K562 (cell line): ENCODE measurements around the gene RHOBTB3. TPM values are rescaled to one million over a fixed set of nuclear protein-coding genes. Genes with fewer than 3 reads are reported as not detected.
A peak's percentile ranks its signal among the peaks of the same experiment; 100 is the strongest.

Experiments
- ARHGAP35 ChIP-seq: fragments of 450-650 bp; IDR thresholded peaks from 2 replicates; pipeline ENCODE4 v1.6.1; 2018; ENCODE audit not compliant: partially characterized antibody
- ATF2 ChIP-seq: sonication (generic); formaldehyde crosslinking; IDR thresholded peaks from 2 replicates; pipeline ENCODE4 v1.8.1; 2022; ENCODE audit warnings: missing genetic modification reagents
- CREM ChIP-seq: IDR thresholded peaks from 2 replicates; pipeline ENCODE4 v1.6.1; 2014; ENCODE audit warnings: antibody characterized with exemption, low read depth
- EP300 ChIP-seq: IDR thresholded peaks from 2 replicates; pipeline ENCODE4 v1.6.1; 2012; ENCODE audit warnings: low read length, improper control_type of control experiment
- KLF10 ChIP-seq: fragments of 250-450 bp; sonication (Bioruptor Pico); IDR thresholded peaks from 2 replicates; pipeline ENCODE4 v1.6.1; 2021; ENCODE audit warnings: matching md5 sums
- KLF16 ChIP-seq: IDR thresholded peaks from 2 replicates; pipeline ENCODE4 v1.6.1; 2016; ENCODE audit warnings: antibody characterized with exemption
- MCM2 ChIP-seq: fragments of 450-650 bp; IDR thresholded peaks from 2 replicates; pipeline ENCODE4 v1.6.1; 2017; ENCODE audit warnings: low read depth, mild to moderate bottlenecking
- NR2C1 ChIP-seq, 2 experiments: fragments of 450-650 bp; IDR thresholded peaks; 2 replicates each; pipeline ENCODE4 v1.6.1; 2017; ENCODE audit warnings: mild to moderate bottlenecking in 2 of 2, antibody characterized with exemption in 1 of 2, inconsistent platforms in 1 of 2, missing compliant biosample characterization in 1 of 2, missing genetic modification characterization in 1 of 2
- NRF1 ChIP-seq, 2 experiments: fragments of 450-650 bp; IDR thresholded peaks in 1 of 2; conservative IDR thresholded peaks in 1 of 2; 2 replicates each; pipeline ENCODE4 v1.6.1; 2014; ENCODE audit warnings: mild to moderate bottlenecking in 2 of 2
- PTTG1 ChIP-seq: fragments of 450-650 bp; IDR thresholded peaks from 2 replicates; pipeline ENCODE4 v1.6.1; 2016; ENCODE audit warnings: low read depth, mild to moderate bottlenecking, missing genetic modification characterization, missing compliant biosample characterization
- RB1 ChIP-seq: fragments of 450-650 bp; IDR thresholded peaks from 2 replicates; pipeline ENCODE4 v1.6.1; 2017; ENCODE audit warnings: low read depth, mild to moderate bottlenecking
- RBM14 ChIP-seq: fragments of 200-400 bp; formaldehyde crosslinking; IDR thresholded peaks from 2 replicates; pipeline ENCODE4 v1.6.1; 2018; ENCODE audit warnings: low read depth, mild to moderate bottlenecking, low read length, moderate library complexity, borderline replicate concordance; ENCODE audit not compliant: insufficient read depth
- RBM22 ChIP-seq: fragments of 200-400 bp; formaldehyde crosslinking; IDR thresholded peaks from 2 replicates; pipeline ENCODE4 v1.6.1; 2018; ENCODE audit warnings: low read length, low read depth; ENCODE audit not compliant: poor library complexity, severe bottlenecking
- RFX5 ChIP-seq: IDR thresholded peaks from 2 replicates; pipeline ENCODE4 v1.6.1; 2011; ENCODE audit warnings: low read depth, mild to moderate bottlenecking, improper control_type of control experiment, low read length
- SAFB2 ChIP-seq: fragments of 200-400 bp; formaldehyde crosslinking; IDR thresholded peaks from 2 replicates; pipeline ENCODE4 v1.6.1; 2018; ENCODE audit warnings: borderline replicate concordance, low read length, low read depth, moderate library complexity; ENCODE audit not compliant: severe bottlenecking
- SIN3B ChIP-seq: fragments of 450-650 bp; IDR thresholded peaks from 2 replicates; pipeline ENCODE4 v1.6.1; 2017; ENCODE audit warnings: low read depth, mild to moderate bottlenecking, moderate library complexity
- SIX5 ChIP-seq, 2 experiments: IDR thresholded peaks; 2 replicates each; pipeline ENCODE4 v1.6.1; 2011; ENCODE audit warnings: low read length in 2 of 2, borderline replicate concordance in 1 of 2, low read depth in 1 of 2, mild to moderate bottlenecking in 1 of 2, moderate library complexity in 1 of 2; ENCODE audit not compliant: insufficient read depth in 1 of 2
- SMARCA4 ChIP-seq: fragments of 450-650 bp; IDR thresholded peaks from 2 replicates; pipeline ENCODE4 v1.6.1; 2016
- TCF7 ChIP-seq: sonication (generic); IDR thresholded peaks from 2 replicates; pipeline ENCODE4 v1.6.1; 2016; ENCODE audit warnings: antibody characterized with exemption, borderline replicate concordance
- TRIM28 ChIP-seq: fragments of 450-650 bp; IDR thresholded peaks from 2 replicates; pipeline ENCODE4 v1.6.1; 2017
- YY1 ChIP-seq, 3 experiments: IDR thresholded peaks; 2 replicates each; pipeline ENCODE4 v1.6.1; 2011; ENCODE audit warnings: low read length in 2 of 3, mild to moderate bottlenecking in 2 of 3, moderate library complexity in 2 of 3, borderline replicate concordance in 1 of 3, control low read depth in 1 of 3, low read depth in 1 of 3; ENCODE audit not compliant: insufficient read depth in 3 of 3, insufficient replicate concordance in 2 of 3, control insufficient read depth in 1 of 3, insufficient read length in 1 of 3; ENCODE audit errors: extremely low read depth in 1 of 3
- ZKSCAN3 ChIP-seq: fragments of 250-450 bp; sonication (Bioruptor Pico); IDR thresholded peaks from 2 replicates; pipeline ENCODE4 v1.4.0; 2020
- ZKSCAN8 ChIP-seq: fragments of 200-800 bp; sonication (Bioruptor generic); IDR thresholded peaks from 2 replicates; pipeline ENCODE4 v1.6.1; 2016; ENCODE audit warnings: missing genetic modification characterization, missing compliant biosample characterization
- ZNF174 ChIP-seq: fragments of 250-450 bp; sonication (Bioruptor Pico); IDR thresholded peaks from 2 replicates; pipeline ENCODE4 v1.4.0; 2020; ENCODE audit warnings: mild to moderate bottlenecking
- ZNF311 ChIP-seq: fragments of 250-450 bp; sonication (Bioruptor Pico); IDR thresholded peaks from 2 replicates; pipeline ENCODE4 v1.4.0; 2020; ENCODE audit warnings: mild to moderate bottlenecking, moderate library complexity
- polyA plus RNA-seq, 8 experiments: library from polyadenylated mRNA; depleted of rRNA in 4 of 8; stranded (reverse) in 5 of 8; unstranded in 3 of 8; fragments of >200 nt; fragmentation: Nextera tagmentation in 2 of 8; fragmentation: Illumina TruSeq in 1 of 8; extraction: Ambion mirVana in 2 of 8; extraction: Trizol in 1 of 8; gene quantifications; 2 replicates each; pipeline versions ENCODE4 v1.2.1 to v1.2.3, GENCODE V29; 2011 to 2014; ENCODE audit warnings: inconsistent platforms in 1 of 8, missing spikeins in 1 of 8
- total RNA-seq, 7 experiments: library from RNA; depleted of rRNA in 6 of 7; stranded (reverse); fragments of >200 nt in 6 of 7; fragmentation: Illumina TruSeq in 2 of 7; extraction: Trizol in 2 of 7; gene quantifications; 2 replicates each; pipeline versions ENCODE4 v1.2.1 to v1.2.3, GENCODE V29; 2011 to 2021; ENCODE audit warnings: low replicate concordance in 1 of 7
- TF ChIP-seq, protein P1 (sequence below): fragments of 450-650 bp; IDR thresholded peaks from 2 replicates; pipeline ENCODE4 v1.6.1; 2016; ENCODE audit warnings: low read depth, mild to moderate bottlenecking, moderate library complexity
- TF ChIP-seq, protein P2 (sequence below): fragments of 250-450 bp; sonication (Bioruptor Pico); IDR thresholded peaks from 2 replicates; pipeline ENCODE4 v1.5.0; 2021

RHOBTB3 gene
- total and polyA plus RNA-seq, 9 of the 15 experiments (the other 6 are each of a cell fraction or from before 2014, with no cell fraction given): 39.7 to 143 (median 115) TPM

- TF ChIP-seq ZNF311 (peak; percentile 100), MCM2 (no peak), CREM (peak; percentile 73; the same call in 1 of the 2 replicates), KLF16 (no peak), RB1 (no peak), RFX5 (no peak), ATF2 (CRISPR knock-in tag) (no peak), RBM22 (no peak), TRIM28 (0 out of 2 replicates have a peak, but pooled peaks have one; percentile 12), SMARCA4 (peak; percentile 70; the same call in 1 of the 2 replicates), PTTG1 (peak; percentile 100), SIX5 (IDR thresholded peaks at IDR 0.05; ENCODE audit: borderline replicate concordance in 1 of 2, insufficient read depth in 1 of 2, low read depth in 1 of 2, low read length in 2 of 2) (peak in 1 of 2 experiments; percentile 21; a peak in 1 of 4 replicates), ARHGAP35 (no peak), EP300 (peak; percentile 49; the same call in 1 of the 2 replicates), TCF7 (no peak), SIN3B (no peak), NRF1 (conservative IDR thresholded peaks at IDR 0.05 in 1 of 2, IDR thresholded peaks at IDR 0.05 in 1 of 2) (peak; percentile 49 to 60), KLF10 (CRISPR knock-in tag) (peak; percentile 97), ZKSCAN3 (CRISPR knock-in tag) (peak; percentile 93), NR2C1 (IDR thresholded peaks at IDR 0.05) (peak; percentile 85), NR2C1 (tag; IDR thresholded peaks at IDR 0.05) (peak; percentile 98), ZKSCAN8 (CRISPR knock-in tag) (peak; percentile 99), RBM14 (no peak), YY1 (IDR thresholded peaks at IDR 0.05; ENCODE audit: borderline replicate concordance in 1 of 3, control insufficient read depth in 1 of 3, extremely low read depth in 1 of 3, insufficient read depth in 3 of 3, insufficient read length in 1 of 3, insufficient replicate concordance in 2 of 3, low read depth in 1 of 3, low read length in 2 of 3) (peak in 1 of 3 experiments; percentile 88), ZNF174 (peak; percentile 99), SAFB2 (no peak)
- TF ChIP-seq, protein P1, sequence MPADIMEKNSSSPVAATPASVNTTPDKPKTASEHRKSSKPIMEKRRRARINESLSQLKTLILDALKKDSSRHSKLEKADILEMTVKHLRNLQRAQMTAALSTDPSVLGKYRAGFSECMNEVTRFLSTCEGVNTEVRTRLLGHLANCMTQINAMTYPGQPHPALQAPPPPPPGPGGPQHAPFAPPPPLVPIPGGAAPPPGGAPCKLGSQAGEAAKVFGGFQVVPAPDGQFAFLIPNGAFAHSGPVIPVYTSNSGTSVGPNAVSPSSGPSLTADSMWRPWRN: no peak
- TF ChIP-seq, protein P2, sequence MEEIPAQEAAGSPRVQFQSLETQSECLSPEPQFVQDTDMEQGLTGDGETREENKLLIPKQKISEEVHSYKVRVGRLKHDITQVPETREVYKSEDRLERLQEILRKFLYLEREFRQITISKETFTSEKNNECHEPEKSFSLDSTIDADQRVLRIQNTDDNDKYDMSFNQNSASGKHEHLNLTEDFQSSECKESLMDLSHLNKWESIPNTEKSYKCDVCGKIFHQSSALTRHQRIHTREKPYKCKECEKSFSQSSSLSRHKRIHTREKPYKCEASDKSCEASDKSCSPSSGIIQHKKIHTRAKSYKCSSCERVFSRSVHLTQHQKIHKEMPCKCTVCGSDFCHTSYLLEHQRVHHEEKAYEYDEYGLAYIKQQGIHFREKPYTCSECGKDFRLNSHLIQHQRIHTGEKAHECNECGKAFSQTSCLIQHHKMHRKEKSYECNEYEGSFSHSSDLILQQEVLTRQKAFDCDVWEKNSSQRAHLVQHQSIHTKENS: peak; percentile 92
These were observed 2.5 kb upstream of the RHOBTB3 start (continued) for GRCh38 chr5:95728494-95729114.
